RWPE1 (cell line): ENCODE measurements around the gene SH3BP4.
A peak's percentile ranks its signal among the peaks of the same experiment; 100 is the strongest.

ENCODE experiments used
- CTCF ChIA-PET: fragments of 350-600 bp; sonication (Branson Sonifier 250); formaldehyde crosslinking; extraction: SDS; loops from one replicate; lab custom pipeline; 2021; lab: Yijun Ruan, JAX
- POLR2A ChIA-PET: fragments of 400-600 bp; formaldehyde crosslinking; extraction: SDS; loops from one replicate; lab custom pipeline; 2020; ENCODE audit warnings: antibody characterized with exemption; ENCODE audit not compliant: low non-redundant PET; lab: Yijun Ruan, JAX
- DNase-seq: peaks from one replicate; pipeline ENCODE4 v3.0.0; 2012; ENCODE audit warnings: low spot score
- H3K27ac ChIP-seq: fragments of 450-650 bp; 2 replicates; pipeline ENCODE4 v1.5.1; 2017
- CTCF ChIP-seq: fragments of 450-650 bp; conservative IDR thresholded peaks from 2 replicates; pipeline ENCODE4 v1.5.1; 2017; ENCODE audit warnings: low read depth, mild to moderate bottlenecking

Gene SH3BP4

GRCh38 chr2:234939576-234939975 lies 12.2 kb upstream of the SH3BP4 start:
- POLR2A ChIA-PET: no interaction called here
- DNase-seq: no peak

GRCh38 chr2:234939996-234940395 lies 11.8 kb upstream of the SH3BP4 start:
- H3K27ac ChIP-seq: no peak overlapping the region
- POLR2A ChIA-PET: no interaction called here
- CTCF ChIA-PET: no interaction called here
- no peak for TF ChIP-seq CTCF
- DNase-seq: no peak

More at GRCh38 chr2:234939576-234939975, 12.2 kb upstream of the SH3BP4 start:
- CTCF ChIA-PET: no interaction called here
- no peak for TF ChIP-seq CTCF
- H3K27ac ChIP-seq: no peak overlapping the region

- ChIA-PET CTCF (interaction anchor here (0.6 kb wide), 1 partner anchor 119 kb away, joined by 3 read pairs; no protein-coding TSS in a partner anchor), POLR2A (no interaction called here)
- no peak for TF ChIP-seq CTCF
- DNase-seq: no peak
- no peak overlapping the region for H3K27ac ChIP-seq
These were observed 11.3 kb upstream of the SH3BP4 start for GRCh38 chr2:234940527-234940926.

GRCh38 chr2:234945339-234945873 lies 6.4 kb upstream of the SH3BP4 start:
- ChIA-PET CTCF (no interaction called here), POLR2A (no interaction called here)
- no peak for DNase-seq
- TF ChIP-seq CTCF: no peak
- no peak overlapping the region for H3K27ac ChIP-seq

- DNase-seq: no peak
- ChIA-PET CTCF (no interaction called here), POLR2A (no interaction called here)
- no peak overlapping the region for H3K27ac ChIP-seq
- TF ChIP-seq CTCF: no peak
These were observed 4.3 kb upstream of the SH3BP4 start for GRCh38 chr2:234947556-234947955.

DNA sequence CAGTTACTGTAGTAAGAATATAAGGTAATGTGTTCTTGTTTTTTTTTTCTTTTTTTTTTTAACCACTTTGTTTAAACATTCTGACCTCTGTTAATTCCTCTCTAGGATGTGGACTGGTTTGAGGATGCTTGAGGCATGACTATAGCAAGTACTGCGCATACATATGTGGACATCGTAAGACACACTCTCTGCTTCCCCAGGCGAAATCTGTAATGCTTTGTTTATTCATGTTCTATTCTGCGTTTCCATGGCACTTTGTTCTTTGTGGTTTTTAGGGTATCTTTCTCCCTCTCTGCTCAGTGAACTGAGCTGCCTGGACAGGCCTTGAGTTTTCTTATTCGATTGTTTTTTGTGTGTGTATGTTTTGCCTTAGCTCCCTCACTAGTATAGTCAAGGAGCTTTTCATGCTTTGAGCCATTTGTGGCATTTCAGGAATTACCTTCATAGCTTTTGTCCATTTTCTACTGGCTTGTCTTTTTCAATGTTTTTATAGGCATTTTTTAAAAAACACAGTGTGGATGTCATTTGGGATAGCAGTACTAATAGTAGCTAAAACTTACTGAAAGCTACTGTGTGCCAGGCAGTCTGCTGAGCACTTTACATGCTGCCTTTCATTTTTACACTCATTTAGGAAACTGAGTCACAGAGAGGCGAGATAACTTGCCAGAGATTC lies 1.9 kb upstream of the SH3BP4 start:
- TF ChIP-seq CTCF: no peak
- ChIA-PET CTCF (interaction anchor here (0.5 to 1.0 kb wide), 2 partner anchors 70 to 704 kb away, joined by 3 to 5 read pairs; no protein-coding TSS in a partner anchor), POLR2A (no interaction called here)
- H3K27ac ChIP-seq: peak overlapping the region; percentile 94
- peak; percentile 82 for DNase-seq
